Vagina (tissue), 2 donors: ENCODE results near the gene PYGL. TPM values are rescaled to one million over a fixed set of nuclear protein-coding genes. Genes with fewer than 3 reads are reported as not detected.

ENCODE experiments used
- DNase-seq, 2 donors: peaks; one replicate each; pipeline ENCODE4 v3.0.0-alpha.2; 2017; ENCODE audit errors: extremely low spot score in 2 of 2
- H3K27ac ChIP-seq: fragments of 200-600 bp; sonication (generic); one replicate; pipeline ENCODE4 v1.5.1; 2019
- H3K27me3 ChIP-seq: fragments of 200-600 bp; sonication (generic); one replicate; pipeline ENCODE4 v1.5.1; 2019
- H3K36me3 ChIP-seq, 2 donors: fragments of 200-600 bp; sonication (generic); one replicate each; pipeline ENCODE4 v1.5.1; 2017 to 2019
- H3K4me1 ChIP-seq: fragments of 200-600 bp; sonication (generic); one replicate; pipeline ENCODE4 v1.5.1; 2019
- H3K4me3 ChIP-seq, 2 donors: fragments of 200-600 bp; sonication (generic); 1 replicate in 1 of 2; 2 replicates in 1 of 2; pipeline ENCODE4 v1.5.1; 2016 to 2019
- H3K9me3 ChIP-seq: fragments of 200-600 bp; sonication (generic); one replicate; pipeline ENCODE4 v1.5.1; 2019
- POLR2A ChIP-seq, 2 donors: fragments of 450-650 bp; IDR thresholded peaks; one replicate each; pipeline ENCODE4 v1.6.1; 2017; ENCODE audit warnings: antibody characterized with exemption in 2 of 2, mild to moderate bottlenecking in 2 of 2, moderate library complexity in 2 of 2
- POLR2AphosphoS5 ChIP-seq, 2 donors: sonication (generic); formaldehyde crosslinking; IDR thresholded peaks; one replicate each; pipeline ENCODE4 v1.9.0; 2017; ENCODE audit warnings: antibody characterized with exemption in 2 of 2, mild to moderate bottlenecking in 2 of 2, low read depth in 1 of 2; ENCODE audit not compliant: insufficient read depth in 1 of 2
- intact Hi-C: fragments of 100-400 bp; cut with DNase I; formaldehyde crosslinking; loops from one replicate; pipeline ENCODE4 v1.15.1; 2023
- total RNA-seq: library from RNA; depleted of rRNA; stranded (reverse); fragments of >200 nt; gene quantifications from one replicate; pipeline ENCODE4 v1.2.3, GENCODE V29; 2016
- TF ChIP-seq, protein P1 (sequence below), 3 experiments: fragments of 450-650 bp in 2 of 3; fragments of 200-600 bp in 1 of 3; sonication (generic) in 1 of 3; IDR thresholded peaks; one replicate each; pipeline ENCODE4 v1.5.1; 2017 to 2019; ENCODE audit warnings: antibody characterized with exemption in 3 of 3, mild to moderate bottlenecking in 2 of 3, moderate library complexity in 2 of 3

PYGL gene
- total RNA-seq, 1 donor from 2014 or later = 84.0 TPM

- H3K27me3 ChIP-seq = no peaks in the 10 kb centered on the region
- H3K9me3 ChIP-seq = no peaks in the 10 kb centered on the region
- no peak overlapping the region for H3K4me3 ChIP-seq
- no peak for DNase-seq
- no peaks in the 10 kb centered on the region for H3K36me3 ChIP-seq
- H3K4me1 ChIP-seq = no peaks in the 10 kb centered on the region
- TF ChIP-seq POLR2AphosphoS5 (IDR thresholded peaks at IDR 0.05; ENCODE audit: insufficient read depth in 1 of 2, low read depth in 1 of 2) (no peak), POLR2A (IDR thresholded peaks at IDR 0.05) (no peak)
- TF ChIP-seq, protein P1, sequence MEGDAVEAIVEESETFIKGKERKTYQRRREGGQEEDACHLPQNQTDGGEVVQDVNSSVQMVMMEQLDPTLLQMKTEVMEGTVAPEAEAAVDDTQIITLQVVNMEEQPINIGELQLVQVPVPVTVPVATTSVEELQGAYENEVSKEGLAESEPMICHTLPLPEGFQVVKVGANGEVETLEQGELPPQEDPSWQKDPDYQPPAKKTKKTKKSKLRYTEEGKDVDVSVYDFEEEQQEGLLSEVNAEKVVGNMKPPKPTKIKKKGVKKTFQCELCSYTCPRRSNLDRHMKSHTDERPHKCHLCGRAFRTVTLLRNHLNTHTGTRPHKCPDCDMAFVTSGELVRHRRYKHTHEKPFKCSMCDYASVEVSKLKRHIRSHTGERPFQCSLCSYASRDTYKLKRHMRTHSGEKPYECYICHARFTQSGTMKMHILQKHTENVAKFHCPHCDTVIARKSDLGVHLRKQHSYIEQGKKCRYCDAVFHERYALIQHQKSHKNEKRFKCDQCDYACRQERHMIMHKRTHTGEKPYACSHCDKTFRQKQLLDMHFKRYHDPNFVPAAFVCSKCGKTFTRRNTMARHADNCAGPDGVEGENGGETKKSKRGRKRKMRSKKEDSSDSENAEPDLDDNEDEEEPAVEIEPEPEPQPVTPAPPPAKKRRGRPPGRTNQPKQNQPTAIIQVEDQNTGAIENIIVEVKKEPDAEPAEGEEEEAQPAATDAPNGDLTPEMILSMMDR (IDR thresholded peaks at IDR 0.05) = no peak
- intact Hi-C loops = no loop called here
- no peak overlapping the region for H3K27ac ChIP-seq
These were observed 28.5 kb upstream of the PYGL start for GRCh38 chr14:50972734-50973133.

DNA sequence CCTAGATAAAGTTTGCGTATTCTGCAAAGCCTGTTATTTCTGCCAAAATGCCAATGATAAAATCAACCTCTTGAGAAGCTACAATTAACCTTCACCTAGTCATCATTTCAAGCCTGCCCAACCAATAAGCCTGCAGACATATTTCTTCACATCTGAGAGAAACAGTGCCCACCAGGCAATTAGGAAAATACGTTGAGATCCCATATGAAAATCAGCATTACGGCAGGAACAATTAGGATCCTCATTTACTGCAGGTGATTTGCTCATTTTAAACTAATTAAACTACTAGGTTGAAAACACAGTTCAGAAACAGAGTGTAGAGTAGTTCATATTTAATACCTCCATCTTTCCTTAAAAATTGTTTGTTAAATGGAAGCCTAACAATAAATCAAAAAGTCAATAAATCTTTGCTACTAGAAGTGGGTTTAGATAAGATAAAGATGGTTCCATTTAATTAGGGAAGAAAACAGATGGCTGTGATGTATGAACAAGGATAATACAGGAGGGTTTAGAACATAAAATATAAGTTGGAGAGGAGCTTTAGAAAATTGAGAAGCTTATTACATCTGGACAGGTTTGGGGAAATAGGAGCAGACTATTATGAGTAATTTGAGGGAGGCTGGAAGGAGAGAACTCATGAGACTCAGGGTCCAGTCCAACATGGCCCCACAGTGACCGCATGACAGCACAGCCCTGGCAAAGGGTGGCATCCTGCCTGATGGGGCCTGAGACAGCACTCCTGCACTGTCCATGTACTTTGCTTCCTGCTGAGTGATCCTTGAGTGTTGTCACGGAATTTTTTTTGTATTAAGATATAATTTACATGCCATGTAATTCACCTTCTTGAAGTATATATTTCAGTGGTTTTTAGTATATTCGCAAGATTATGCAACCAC, 26.9 kb upstream of the PYGL start:
- H3K9me3 ChIP-seq = no peaks in the 10 kb centered on the region
- H3K27ac ChIP-seq = no peak overlapping the region
- DNase-seq = no peak
- no peak overlapping the region for H3K4me3 ChIP-seq
- intact Hi-C loops = no loop called here
- H3K36me3 ChIP-seq = no peaks in the 10 kb centered on the region
- H3K4me1 ChIP-seq = no peaks in the 10 kb centered on the region
- TF ChIP-seq POLR2AphosphoS5 (IDR thresholded peaks at IDR 0.05; ENCODE audit: insufficient read depth in 1 of 2, low read depth in 1 of 2) (no peak), POLR2A (IDR thresholded peaks at IDR 0.05) (no peak)
- TF ChIP-seq, protein P1 (IDR thresholded peaks at IDR 0.05) = no peak
- no peaks in the 10 kb centered on the region for H3K27me3 ChIP-seq

DNA sequence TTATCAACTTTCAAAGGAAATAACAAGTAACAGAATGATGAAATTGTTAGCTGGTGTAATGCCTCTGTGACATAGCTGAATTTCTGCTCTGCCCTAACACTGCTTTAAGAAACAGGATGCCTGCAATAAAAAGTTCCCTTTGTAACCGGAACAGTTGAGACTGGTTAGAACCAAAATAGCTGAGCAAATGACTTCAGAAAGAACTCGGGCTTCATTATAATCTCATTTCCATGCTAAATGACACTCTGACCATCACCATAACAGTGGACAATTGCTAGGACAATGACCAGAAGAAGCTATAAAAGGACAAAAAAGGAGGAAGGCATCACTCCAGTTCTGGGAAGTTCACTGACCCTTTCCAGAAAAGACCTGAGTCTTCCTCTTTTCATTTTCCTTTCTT, 23.5 kb upstream of the PYGL start:
- DNase-seq = no peak
- no peak overlapping the region for H3K27ac ChIP-seq
- H3K27me3 ChIP-seq = no peaks in the 10 kb centered on the region
- H3K4me3 ChIP-seq = no peak overlapping the region
- no peaks in the 10 kb centered on the region for H3K9me3 ChIP-seq
- no peaks in the 10 kb centered on the region for H3K36me3 ChIP-seq
- H3K4me1 ChIP-seq = peaks cover 8% of the 10 kb centered on the region
- no peak for TF ChIP-seq POLR2AphosphoS5 (IDR thresholded peaks at IDR 0.05; ENCODE audit: insufficient read depth in 1 of 2, low read depth in 1 of 2)
- TF ChIP-seq, protein P1 (IDR thresholded peaks at IDR 0.05) = no peak
- TF ChIP-seq POLR2A (IDR thresholded peaks at IDR 0.05) = no peak
- intact Hi-C loops = no loop called here

- intact Hi-C loops = no loop called here
- TF ChIP-seq, protein P1 (IDR thresholded peaks at IDR 0.05) = no peak
- TF ChIP-seq POLR2AphosphoS5 (IDR thresholded peaks at IDR 0.05; ENCODE audit: insufficient read depth in 1 of 2, low read depth in 1 of 2) (no peak), POLR2A (IDR thresholded peaks at IDR 0.05) (no peak)
- no peaks in the 10 kb centered on the region for H3K27me3 ChIP-seq
- H3K4me3 ChIP-seq = no peak overlapping the region
- H3K4me1 ChIP-seq = peaks cover 14% of the 10 kb centered on the region
- no peak for DNase-seq
- no peaks in the 10 kb centered on the region for H3K9me3 ChIP-seq
- no peaks in the 10 kb centered on the region for H3K36me3 ChIP-seq
- H3K27ac ChIP-seq = no peak overlapping the region
These were observed 22.8 kb upstream of the PYGL start for GRCh38 chr14:50967103-50967502.
